ENCODE data around the gene PIGH.

PIGH gene

GRCh38 chr14:67576216-67576955 is 23.7 kb downstream of the PIGH start:
- no peaks in the 10 kb centered on the region for H4K20me1 ChIP-seq
- no peaks in the 10 kb centered on the region for H3K4me1 ChIP-seq
- H3K4me3 ChIP-seq, result no peak overlapping the region
- no peaks in the 10 kb centered on the region for H3K27me3 ChIP-seq
- no peak overlapping the region for H3K9ac ChIP-seq
- no peaks in the 10 kb centered on the region for H3K9me3 ChIP-seq
- no peak overlapping the region for H3K4me2 ChIP-seq
- H3K27ac ChIP-seq, result no peak overlapping the region
- H3K36me3 ChIP-seq, result no peaks in the 10 kb centered on the region
- no peak for TF ChIP-seq Cebpa-rat (IDR thresholded peaks at IDR 0.05)

- H3K9ac ChIP-seq, result no peak overlapping the region
- H4K20me1 ChIP-seq, result no peaks in the 10 kb centered on the region
- no peak overlapping the region for H3K4me2 ChIP-seq
- no peak overlapping the region for H3K4me3 ChIP-seq
- H3K27ac ChIP-seq, result no peak overlapping the region
- no peaks in the 10 kb centered on the region for H3K4me1 ChIP-seq
- no peaks in the 10 kb centered on the region for H3K9me3 ChIP-seq
- no peaks in the 10 kb centered on the region for H3K36me3 ChIP-seq
- no peak for TF ChIP-seq Cebpa-rat (IDR thresholded peaks at IDR 0.05)
- no peaks in the 10 kb centered on the region for H3K27me3 ChIP-seq
Measured at GRCh38 chr14:67575684-67576083, 24.4 kb downstream of the PIGH start.

GRCh38 chr14:67574806-67575205 is 25.3 kb downstream of the PIGH start:
- no peak overlapping the region for H3K4me3 ChIP-seq
- no peak overlapping the region for H3K27ac ChIP-seq
- H3K36me3 ChIP-seq, result no peaks in the 10 kb centered on the region
- no peak overlapping the region for H3K4me2 ChIP-seq
- no peak for TF ChIP-seq Cebpa-rat (IDR thresholded peaks at IDR 0.05)
- H3K9me3 ChIP-seq, result no peaks in the 10 kb centered on the region
- H3K27me3 ChIP-seq, result no peaks in the 10 kb centered on the region
- peaks cover 1% of the 10 kb centered on the region; the same call in 1 of the 2 replicates for H3K4me1 ChIP-seq
- no peaks in the 10 kb centered on the region for H4K20me1 ChIP-seq
- no peak overlapping the region for H3K9ac ChIP-seq

- Histone ChIP-seq H3K27ac (no peak overlapping the region), H3K36me3 (no peaks in the 10 kb centered on the region)
Measured at GRCh38 chr14:67574156-67574555, 25.9 kb downstream of the PIGH start.

GRCh38 chr14:67573228-67574010 is 26.6 kb downstream of the PIGH start:
- Histone ChIP-seq H3K4me1 (peaks cover 7% of the 10 kb centered on the region; the same call in 1 of the 2 replicates), H3K9ac (no peak overlapping the region), H3K27me3 (no peaks in the 10 kb centered on the region), H3K4me3 (no peak overlapping the region), H3K9me3 (no peaks in the 10 kb centered on the region), H3K36me3 (no peaks in the 10 kb centered on the region), H3K27ac (no peak overlapping the region), H3K4me2 (no peak overlapping the region), H4K20me1 (no peaks in the 10 kb centered on the region)
- no peak for TF ChIP-seq Cebpa-rat (IDR thresholded peaks at IDR 0.05)

More at GRCh38 chr14:67574156-67574555, 25.9 kb downstream of the PIGH start:
- no peaks in the 10 kb centered on the region for H3K9me3 ChIP-seq
- H3K27me3 ChIP-seq, result no peaks in the 10 kb centered on the region
- H3K4me3 ChIP-seq, result no peak overlapping the region
- peaks cover 7% of the 10 kb centered on the region; the same call in 1 of the 2 replicates for H3K4me1 ChIP-seq
- no peak overlapping the region for H3K9ac ChIP-seq
- no peak overlapping the region for H3K4me2 ChIP-seq
- TF ChIP-seq Cebpa-rat (IDR thresholded peaks at IDR 0.05), result no peak
- no peaks in the 10 kb centered on the region for H4K20me1 ChIP-seq

- Histone ChIP-seq H3K9me3 (no peaks in the 10 kb centered on the region), H4K20me1 (no peaks in the 10 kb centered on the region), H3K27ac (no peak overlapping the region), H3K9ac (no peak overlapping the region), H3K27me3 (no peaks in the 10 kb centered on the region), H3K36me3 (no peaks in the 10 kb centered on the region), H3K4me3 (no peak overlapping the region), H3K4me2 (no peak overlapping the region), H3K4me1 (peaks cover 7% of the 10 kb centered on the region; the same call in 1 of the 2 replicates)
- TF ChIP-seq Cebpa-rat (IDR thresholded peaks at IDR 0.05), result no peak
Measured at GRCh38 chr14:67572608-67573007, 27.5 kb downstream of the PIGH start.

- Histone ChIP-seq H3K4me2 (no peak overlapping the region), H3K27me3 (no peaks in the 10 kb centered on the region), H3K27ac (no peak overlapping the region), H3K9me3 (no peaks in the 10 kb centered on the region), H3K4me3 (no peak overlapping the region), H3K9ac (no peak overlapping the region), H3K4me1 (peaks cover 7% of the 10 kb centered on the region; the same call in 1 of the 2 replicates), H3K36me3 (no peaks in the 10 kb centered on the region), H4K20me1 (no peaks in the 10 kb centered on the region)
- no peak for TF ChIP-seq Cebpa-rat (IDR thresholded peaks at IDR 0.05)
Measured at GRCh38 chr14:67571991-67572323, 28.1 kb downstream of the PIGH start.

- Histone ChIP-seq H3K27ac (no peak overlapping the region), H3K27me3 (no peaks in the 10 kb centered on the region), H3K4me2 (no peak overlapping the region), H3K4me3 (no peak overlapping the region), H3K9me3 (no peaks in the 10 kb centered on the region), H3K9ac (no peak overlapping the region), H4K20me1 (no peaks in the 10 kb centered on the region), H3K36me3 (no peaks in the 10 kb centered on the region), H3K4me1 (peaks cover 7% of the 10 kb centered on the region; the same call in 1 of the 2 replicates)
- TF ChIP-seq Cebpa-rat (IDR thresholded peaks at IDR 0.05), result no peak
Measured at GRCh38 chr14:67571275-67571990, 28.6 kb downstream of the PIGH start.

- no peak overlapping the region for H3K4me2 ChIP-seq
- H3K4me1 ChIP-seq, result peaks cover 7% of the 10 kb centered on the region; the same call in 1 of the 2 replicates
- H4K20me1 ChIP-seq, result no peaks in the 10 kb centered on the region
- H3K36me3 ChIP-seq, result no peaks in the 10 kb centered on the region
- H3K4me3 ChIP-seq, result no peak overlapping the region
- no peak overlapping the region for H3K27ac ChIP-seq
- H3K9me3 ChIP-seq, result no peaks in the 10 kb centered on the region
- H3K9ac ChIP-seq, result no peak overlapping the region
- no peak for TF ChIP-seq Cebpa-rat (IDR thresholded peaks at IDR 0.05)
- H3K27me3 ChIP-seq, result no peaks in the 10 kb centered on the region
Measured at GRCh38 chr14:67570453-67570852, 29.6 kb downstream of the PIGH start.
